NCI-H2227 (cell line): ENCODE results near the gene TFDP1.
"Not testable (repeated sequence)": the region's sequence is repeated elsewhere in the genome, so short reads cannot be mapped to it uniquely, and the experiment has no call there.

ENCODE experiments used
- DNase-seq: peaks from one replicate; lab custom pipeline; 2025; ENCODE audit not compliant: unreplicated experiment; lab: John Stamatoyannopoulos, UW

Gene TFDP1

DNA sequence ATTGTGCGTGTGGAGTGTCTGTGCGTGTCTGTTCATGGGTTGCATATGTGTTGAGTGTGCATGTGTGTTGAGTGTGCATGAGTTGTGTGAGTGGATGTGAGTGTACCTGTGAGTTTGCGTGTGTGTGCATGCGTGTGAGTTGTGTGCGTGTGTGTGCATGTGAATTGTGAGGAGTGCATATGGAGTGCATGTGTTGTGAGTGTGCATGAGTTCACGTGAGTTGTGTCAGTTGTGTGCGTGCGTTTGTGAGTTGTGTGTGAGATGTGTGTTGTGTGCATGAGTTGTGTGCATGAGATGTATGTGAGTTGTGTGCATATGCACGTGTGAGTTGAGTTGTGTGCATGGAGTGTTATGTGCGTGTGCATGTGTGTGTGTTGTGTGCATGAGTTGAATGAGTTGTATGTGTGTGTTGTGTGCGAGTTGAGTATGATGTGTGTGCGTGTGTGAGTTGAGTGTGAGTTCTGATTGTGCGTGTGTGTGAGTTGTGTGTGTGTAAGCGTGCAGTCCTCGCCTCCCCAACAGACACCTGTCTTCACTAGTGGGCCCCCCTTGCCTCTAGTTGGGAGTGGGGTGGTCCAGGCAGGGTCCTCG, 29.3 kb downstream of the TFDP1 start:
- DNase-seq: no peak

DNA sequence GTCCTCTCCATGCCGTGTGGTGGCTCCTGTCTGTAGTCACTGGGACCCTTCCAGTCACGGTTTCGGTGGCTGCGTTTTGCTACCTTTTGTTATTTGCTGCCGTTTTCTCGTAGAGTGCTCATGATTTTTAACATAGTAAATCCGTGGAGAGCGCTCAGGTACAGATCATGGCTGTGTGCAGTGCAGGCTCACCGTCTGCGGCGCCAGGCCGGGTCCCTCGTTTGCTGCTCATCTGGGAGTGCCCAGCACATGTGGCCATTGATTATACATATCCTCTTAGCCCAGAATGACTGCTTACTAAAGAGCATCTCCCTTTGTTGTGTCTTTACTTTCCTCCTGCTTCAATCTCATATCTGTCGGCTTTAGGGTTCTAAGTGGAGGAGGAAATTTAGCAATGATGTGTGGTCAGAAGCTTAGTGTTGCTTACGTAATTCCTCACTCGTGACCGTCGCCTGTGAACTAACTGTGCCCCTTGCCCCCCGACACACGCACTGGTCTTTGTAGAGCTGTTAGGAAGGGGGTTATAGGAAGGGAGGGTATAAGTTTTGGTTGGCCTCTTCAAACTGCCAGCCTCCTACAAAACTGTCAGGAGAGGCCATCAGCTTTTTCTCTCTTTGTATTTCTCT, 31.8 kb downstream of the TFDP1 start:
- no peak for DNase-seq

DNA sequence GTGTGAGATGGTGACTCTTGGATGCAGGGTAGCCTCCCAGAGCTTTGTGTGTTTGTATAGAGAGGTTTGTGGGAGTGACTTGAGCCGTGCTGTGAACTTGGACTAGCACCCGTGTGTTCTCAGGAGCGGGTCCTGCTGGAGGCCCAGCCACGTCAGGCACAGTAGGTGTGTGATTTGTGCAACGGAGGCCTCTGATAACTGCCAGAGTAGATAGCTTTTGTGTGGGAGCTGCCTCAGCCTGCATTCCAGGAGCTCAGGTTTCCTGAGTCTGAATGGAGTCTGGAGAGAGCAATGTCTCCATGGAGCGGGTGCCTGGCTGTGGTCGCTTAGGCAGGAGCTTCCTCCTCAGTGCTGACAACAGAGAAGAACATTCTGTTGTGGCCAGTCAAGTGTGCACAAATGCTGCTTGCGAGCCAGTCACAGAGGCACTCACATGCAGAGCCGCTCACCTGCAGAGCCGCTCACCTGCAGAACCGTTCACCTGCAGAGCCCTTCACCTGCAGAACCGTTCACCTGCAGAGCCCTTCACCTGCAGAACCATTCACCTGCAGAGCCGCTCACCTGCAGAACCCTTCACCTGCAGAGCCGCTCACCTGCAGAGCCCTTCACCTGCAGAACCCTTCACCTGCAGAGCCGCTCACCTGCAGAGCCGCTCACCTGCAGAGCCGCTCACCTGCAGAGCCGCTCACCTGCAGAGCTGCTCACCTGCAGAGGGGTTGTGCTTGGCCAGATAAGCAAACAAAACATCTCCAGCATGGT, 32.6 kb downstream of the TFDP1 start:
- DNase-seq: no peak

DNA sequence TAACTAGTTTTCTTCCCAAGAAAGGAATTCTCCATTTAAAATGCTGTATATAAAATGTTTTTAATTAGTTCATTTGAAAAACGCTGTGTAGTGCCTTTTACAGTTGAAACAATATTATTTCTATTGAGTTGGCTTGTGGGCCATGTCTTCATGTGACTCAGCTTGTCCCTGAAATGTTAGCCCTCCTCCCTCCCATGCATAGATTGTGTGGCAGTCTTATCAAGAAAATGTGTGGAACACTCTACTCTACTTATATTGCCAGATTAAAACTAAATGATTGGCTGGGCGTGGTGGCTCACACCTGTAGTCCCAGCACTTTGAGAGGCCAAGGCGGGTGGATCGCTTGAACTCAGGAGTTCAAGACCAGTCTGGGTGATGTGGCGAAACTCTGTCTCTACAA, 33.4 kb downstream of the TFDP1 start:
- DNase-seq: no peak

DNA sequence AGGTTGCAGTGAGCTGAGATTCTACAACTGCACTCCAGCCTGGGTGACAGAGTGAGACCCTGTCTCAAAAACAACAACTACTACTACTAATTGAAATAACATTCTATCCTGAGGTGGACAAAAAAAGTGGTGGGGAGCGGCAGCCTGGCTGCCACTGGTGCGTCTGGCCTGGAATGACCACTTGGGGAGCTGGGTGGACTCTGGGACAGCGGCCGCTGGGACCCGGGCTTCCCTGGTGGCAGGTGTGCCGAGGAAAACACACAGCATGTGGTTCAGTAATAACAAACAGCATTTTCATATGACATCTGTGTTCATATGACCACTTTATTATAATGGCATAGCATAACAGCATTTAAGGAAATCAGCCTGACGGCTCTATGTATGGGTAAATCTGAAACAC, 33.9 kb downstream of the TFDP1 start:
- DNase-seq: no peak

DNA sequence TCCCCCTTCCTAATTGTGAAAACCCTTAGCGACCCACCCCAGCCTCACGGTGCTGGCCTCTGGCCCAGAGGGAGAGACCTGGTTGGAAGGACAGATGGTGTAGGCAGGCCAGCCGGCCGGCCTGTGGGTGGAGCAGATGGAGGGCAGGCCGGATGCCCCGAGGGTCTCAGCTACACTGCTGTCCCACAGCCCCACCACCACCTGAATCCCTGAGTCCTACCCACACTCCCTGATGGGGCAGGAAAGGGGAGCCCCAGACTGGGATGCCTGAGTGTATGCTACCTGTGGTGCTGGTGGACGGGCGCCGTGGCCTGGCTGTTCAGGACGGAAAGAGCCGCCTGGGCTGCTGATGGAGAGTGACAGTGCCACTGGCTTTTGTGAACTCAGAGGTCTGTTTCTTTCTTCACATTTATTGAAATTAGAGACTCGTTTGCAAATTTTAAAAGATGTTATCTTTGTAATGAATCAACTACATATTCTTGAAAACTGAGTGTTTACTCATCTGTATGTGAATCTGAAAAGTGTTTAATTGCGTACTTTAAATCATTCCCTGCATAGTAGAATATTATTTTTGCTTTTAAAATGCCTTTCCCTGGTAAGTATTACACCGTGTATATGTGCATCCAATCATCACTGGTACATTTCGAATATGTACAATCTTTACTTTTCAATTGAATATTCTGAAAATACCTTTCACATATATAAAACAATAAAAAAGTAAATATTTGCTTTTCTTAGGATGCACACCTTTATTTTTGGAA, 35.7 kb downstream of the TFDP1 start:
- no peak for DNase-seq

DNA sequence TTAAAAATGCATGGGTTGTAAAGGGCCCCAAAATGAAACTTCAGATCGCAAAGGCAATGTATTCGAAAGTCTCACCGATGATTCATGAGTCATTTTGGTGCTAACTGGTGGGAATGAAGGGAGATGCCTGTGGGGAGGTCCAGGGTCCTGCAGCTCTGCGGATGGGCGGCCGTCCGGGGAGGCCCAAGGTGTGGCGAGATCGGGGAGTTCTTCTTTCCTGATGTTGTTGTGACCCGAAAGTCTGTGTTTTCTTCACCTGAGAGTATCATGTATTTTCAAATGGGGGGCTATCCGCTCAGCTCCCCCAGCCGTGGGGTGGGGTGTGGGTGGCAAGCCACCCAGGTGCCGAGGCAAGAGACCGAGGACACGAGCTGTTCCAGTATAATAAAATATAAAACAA, 36.5 kb downstream of the TFDP1 start:
- no peak for DNase-seq

DNA sequence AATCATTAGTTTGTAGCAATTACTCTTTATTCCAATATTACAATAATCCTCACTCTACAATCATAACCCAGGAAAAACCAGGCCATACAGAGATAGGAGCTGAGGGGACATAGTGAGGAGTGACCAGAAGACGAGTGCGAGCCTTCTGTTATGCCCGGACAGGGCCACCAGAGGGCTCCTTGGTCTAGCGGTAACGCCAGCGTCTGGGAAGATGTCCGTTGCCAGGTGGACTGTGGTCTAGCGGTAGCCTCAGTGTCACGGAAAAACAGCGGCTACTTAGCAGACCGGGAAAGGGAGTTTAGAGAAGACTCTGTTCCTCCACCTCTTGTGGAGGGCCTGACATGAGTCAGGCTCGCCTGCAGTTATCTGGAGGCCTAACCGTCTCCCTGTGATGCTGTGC, 36.9 kb downstream of the TFDP1 start:
- not testable (repeated sequence) for DNase-seq

DNA sequence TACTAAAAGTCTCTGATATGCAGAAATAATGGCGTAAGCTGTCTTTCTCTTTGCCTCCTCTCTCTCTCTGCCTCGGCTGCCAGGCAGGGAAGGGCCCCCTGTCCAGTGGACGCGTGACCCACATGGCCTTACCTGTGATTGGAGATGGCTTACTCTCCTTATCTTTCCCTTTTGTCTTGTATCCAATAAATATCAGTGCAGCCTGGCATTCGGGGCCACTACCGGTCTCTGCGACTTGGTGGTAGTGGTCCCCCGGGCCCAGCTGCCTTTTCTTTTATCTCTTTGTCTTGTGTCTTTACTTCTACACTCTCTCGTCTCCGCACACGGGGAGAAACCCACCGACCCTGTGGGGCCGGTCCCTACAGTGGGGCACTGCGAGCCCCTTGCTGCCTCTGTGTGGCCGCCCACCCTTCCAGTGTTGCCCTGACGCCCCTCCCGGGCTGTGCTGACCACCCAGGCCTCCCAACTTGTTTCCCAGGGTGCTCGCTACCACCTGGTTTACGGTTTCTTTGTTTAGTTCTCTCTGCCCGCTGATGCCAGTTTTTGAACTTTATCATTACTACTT, 37.5 kb downstream of the TFDP1 start:
- not testable (repeated sequence) for DNase-seq

DNA sequence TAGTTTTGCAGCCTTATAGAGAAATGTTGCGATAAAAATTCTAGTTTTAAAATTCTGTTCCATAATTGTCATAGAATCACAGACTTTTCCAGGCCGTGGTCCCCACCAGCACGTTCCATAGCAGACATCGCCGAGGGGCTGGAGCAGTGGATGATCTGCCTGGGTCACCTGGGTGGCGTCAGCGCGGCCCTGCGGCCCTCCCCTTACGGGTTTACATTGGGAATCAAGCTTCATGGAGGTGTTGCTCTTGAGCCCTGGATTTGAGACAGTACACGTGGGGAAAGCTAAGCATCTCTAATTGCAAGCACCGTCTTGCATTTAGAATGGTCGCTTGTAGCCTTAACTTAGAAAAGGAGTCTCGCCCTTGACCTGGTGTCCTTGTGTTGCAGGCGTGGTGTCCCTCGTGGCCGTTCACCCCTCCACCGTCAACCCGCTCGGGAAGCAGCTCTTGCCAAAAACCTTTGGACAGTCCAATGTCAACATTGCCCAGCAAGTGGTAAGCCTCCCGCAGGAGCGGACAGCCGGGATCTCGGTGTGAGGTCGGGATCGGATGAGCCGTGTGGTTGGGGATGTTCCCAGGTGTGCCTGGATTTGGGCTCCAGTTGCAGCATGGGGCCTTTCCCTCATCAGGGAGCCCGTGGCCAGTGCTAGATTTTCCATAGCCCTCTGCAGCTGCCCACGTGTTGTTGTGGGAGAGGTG, 38.4 kb downstream of the TFDP1 start:
- no peak for DNase-seq

DNA sequence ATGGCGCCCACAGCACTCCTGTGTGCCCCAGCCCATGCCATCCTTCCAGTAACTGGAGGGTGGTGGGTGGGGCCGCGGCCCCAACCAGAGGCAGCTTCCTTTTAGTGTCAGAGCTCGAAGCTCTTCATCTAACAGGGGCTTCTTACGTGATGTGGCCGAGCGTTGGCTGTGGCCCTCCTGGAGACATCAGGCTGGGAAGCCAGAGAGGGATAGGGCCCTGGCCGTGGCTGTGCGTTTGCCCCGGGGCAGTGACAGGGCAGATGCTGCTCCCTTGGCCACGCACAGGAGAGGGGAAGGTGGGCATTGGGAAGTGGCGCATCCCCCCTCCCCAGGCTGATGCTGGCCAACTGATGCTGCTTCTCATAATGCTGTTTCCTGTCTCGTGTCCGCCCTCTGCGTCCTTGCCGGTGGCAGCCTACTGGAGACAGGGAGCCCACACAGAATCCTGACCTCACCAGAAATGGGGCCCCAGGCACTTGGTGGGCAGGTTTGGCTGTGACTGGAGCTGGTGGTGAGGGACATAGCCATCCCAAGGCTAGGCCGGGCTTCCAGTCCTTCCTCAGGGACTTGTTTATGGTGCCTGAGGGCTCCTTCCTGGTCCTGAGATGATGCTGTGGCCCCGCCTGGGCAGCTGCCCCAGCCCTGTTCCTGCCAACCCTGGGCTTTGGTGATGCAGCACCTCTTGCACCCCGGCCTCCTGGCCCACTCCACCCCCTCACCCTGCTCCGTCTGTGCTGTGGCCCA, 39.1 kb downstream of the TFDP1 start:
- DNase-seq: no peak

DNA sequence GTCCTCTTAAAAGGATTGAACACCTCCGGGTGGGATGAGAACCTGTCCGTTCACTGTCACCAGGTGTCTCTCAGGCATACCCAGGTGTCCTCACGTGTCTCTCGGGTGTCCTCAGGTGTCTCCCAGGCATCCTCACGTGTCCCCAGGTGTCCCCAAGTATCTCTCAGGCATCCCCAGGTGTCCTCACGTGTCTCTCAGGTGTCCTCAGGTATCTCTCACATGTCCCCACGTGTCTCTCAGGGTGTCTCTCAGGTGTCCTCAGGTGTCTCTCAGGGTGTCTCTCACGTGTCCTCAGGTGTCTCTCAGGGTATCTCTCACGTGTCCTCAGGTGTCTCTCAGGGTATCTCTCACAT, 39.7 kb downstream of the TFDP1 start:
- DNase-seq: no peak

DNA sequence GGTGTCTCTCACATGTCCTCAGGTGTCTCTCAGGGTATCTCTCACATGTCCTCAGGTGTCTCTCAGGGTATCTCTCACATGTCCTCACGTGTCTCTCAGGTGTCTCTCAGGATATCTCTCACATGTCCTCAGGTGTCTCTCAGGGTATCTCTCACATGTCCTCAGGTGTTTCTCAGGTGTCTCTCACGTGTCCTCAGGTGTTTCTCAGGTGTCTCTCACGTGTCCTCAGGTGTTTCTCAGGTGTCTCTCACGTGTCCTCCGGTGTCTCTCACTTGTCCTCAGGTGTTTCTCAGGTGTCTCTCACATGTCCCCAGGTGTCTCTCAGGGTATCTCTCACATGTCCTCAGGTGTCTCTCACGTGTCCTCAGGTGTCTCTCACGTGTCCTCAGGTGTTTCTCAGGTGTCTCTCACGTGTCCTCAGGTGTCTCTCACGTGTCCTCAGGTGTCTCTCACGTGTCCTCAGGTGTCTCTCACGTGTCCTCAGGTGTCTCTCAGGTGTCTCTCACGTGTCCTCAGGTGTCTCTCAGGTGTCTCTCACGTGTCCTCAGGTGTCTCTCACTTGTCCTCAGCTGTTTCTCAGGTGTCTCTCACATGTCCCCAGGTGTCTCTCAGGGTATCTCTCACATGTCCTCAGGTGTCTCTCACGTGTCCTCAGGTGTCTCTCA, 40.2 kb downstream of the TFDP1 start:
- DNase-seq: not testable (repeated sequence)

DNA sequence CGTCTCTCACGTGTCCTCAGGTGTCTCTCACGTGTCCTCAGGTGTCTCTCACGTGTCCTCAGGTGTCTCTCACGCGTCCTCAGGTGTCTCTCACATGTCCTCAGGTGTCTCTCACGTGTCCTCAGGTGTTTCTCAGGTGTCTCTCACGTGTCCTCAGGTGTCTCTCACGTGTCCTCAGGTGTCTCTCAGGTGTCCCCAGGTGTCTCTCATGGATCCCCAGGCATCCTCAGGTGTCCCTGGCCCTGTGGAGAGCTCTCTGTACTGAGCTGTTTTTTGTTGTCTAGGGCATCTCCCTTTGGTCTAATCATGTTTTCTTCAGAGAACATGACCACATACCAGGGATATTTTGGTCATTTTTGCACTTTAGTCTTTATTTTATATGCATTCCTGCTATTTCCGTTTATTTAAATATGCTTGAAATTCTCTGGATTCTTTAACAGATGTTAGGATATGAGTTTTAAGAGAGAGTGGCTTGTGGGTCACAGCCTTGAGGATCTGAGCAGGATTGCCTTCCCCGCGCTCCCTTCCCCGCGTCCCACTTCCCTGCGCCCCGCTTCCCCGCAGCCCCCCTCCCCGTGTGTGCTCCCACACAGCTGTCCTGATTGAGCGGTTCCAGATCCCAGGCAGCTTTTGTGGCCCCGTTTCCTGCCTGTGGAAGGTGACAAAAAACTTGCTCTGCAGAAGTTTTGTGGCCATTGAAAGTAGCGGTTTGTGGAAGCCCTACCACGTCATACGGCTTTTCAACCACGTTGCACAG, 41.6 kb downstream of the TFDP1 start:
- no peak for DNase-seq

DNA sequence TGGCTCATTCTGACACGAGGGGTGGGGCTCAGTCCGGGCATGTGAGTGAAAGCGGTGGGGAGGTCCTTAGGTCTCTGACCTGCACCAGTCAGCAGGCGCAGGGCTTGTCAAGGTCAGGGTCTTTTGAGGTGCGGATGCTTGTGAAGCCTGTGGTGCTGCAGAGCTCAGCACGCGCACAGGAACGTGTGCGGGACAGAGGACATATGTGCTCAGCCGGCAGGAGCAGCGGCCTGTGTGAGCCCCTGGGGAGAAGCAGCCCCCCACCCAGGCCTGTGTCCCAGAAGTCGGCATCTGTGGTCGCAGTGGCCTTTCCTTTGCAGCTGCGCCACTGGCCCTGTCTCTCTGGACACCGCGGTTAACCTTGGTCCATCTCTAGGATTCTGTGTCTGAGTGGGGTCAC, 42.6 kb downstream of the TFDP1 start:
- DNase-seq: no peak

DNA sequence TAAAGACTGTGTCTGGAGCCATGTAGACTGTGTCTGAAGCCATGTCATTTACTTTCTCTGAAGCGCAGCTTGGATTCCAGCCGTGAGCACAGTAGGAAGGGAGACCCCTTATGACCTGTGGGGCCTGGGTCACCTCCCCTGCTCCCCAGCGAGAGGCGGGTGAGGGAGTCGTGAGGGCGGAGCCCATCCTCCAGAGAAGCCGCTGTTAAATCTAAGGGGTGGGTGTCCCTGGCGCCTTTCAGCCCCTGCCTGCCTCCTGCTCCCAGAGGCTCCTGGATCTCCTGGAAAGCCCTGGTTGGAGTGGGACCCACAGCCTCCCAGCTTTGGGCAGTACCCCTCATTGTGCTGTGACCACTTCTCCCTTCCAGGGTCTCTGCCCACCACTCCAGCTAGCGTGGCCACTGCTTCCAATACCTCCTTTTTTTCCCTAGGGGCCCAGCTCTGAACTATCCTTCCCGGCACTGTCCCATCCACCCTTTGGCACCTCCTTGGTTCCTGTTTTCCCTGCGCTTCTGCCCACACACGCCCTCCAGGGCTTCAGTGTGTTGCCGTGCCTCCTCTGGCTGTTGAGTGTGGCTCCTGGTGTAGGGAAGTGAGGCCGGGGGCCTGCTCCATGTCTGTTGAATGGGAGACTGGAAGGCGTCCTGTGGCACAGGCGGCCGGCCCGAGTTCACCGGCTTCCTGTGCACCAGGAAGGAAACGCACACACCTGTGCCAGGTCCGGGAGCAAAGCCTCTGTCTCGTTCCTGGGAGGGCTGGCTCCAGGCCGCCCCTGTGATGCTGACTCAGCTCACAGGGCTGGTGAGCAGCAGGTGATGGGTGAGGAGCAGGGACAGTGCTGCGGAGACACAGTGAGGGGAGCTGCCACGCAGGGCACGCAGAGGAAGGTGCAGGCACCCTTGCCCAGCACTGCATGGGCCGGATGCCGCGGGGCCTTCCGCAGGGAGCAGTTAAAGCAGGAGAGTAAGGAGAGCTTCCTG, 44.0 kb downstream of the TFDP1 start:
- no peak for DNase-seq

DNA sequence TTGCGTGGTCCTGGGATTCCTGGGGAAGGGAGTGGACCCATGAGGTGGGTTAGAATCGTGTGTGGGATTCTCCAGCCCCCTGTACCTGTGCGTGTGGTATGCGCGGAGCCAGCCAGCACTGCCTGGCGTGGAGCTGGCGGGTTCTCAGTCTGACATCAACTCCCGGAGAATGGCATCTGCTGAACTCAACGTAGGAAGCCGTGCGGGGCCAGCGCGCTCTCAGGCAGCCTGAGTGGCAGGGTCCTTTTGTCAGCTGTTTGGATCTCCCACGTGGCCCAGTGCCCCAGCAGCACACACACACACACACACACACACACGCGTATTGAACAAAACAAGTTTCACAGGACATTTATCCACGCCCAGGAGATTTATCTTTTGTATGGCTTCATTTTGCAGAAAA, 45.3 kb downstream of the TFDP1 start:
- DNase-seq: no peak

DNA sequence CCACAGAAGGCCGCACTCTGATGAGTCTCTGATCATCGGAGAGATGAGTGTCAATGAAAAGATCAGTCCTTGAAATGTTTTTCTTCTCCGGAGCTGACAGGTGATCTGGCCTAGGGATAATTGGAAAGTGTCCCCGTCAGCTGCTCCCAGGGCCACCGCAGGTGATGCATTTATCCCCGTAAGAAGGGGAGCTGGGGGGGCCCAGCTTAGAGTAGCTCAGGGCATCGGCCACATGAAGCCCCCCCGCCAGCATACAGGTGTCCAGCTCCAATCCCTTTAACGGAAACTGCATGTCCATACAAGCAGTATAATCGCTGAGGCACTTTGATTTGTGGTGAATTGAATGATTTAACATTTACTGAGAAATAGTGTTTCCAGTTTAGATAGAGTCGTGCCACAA, 45.7 kb downstream of the TFDP1 start:
- DNase-seq: no peak
